Activated CD4-positive, alpha-beta memory T cell treated with anti-CD3 and anti-CD28 coated beads, Interleukin-2, amount 10 ng/mL, durations not matched to agents 7 days and 5 days (primary cell): ENCODE measurements around the gene AFG3L2. TPM values are rescaled to one million over a fixed set of nuclear protein-coding genes. Genes with fewer than 3 reads are reported as not detected.
A peak's percentile ranks its signal among the peaks of the same experiment; 100 is the strongest.
"Not testable (repeated sequence)": the region's sequence is repeated elsewhere in the genome, so short reads cannot be mapped to it uniquely, and the experiment has no call there.

ENCODE experiments used
- CTCF ChIA-PET: fragments of 350-600 bp; sonication (Branson Sonifier 250); formaldehyde crosslinking; loops from one replicate; lab custom pipeline; 2021; ENCODE audit warnings: antibody characterized with exemption, inconsistent platforms; lab: Charles Lee
- POLR2A ChIA-PET: fragments of 350-600 bp; sonication (Branson Sonifier 250); formaldehyde crosslinking; loops from one replicate; lab custom pipeline; 2021; ENCODE audit warnings: antibody characterized with exemption; lab: Charles Lee
- DNase-seq: peaks from one replicate; pipeline ENCODE4 v3.0.0-alpha.2; 2020
- H3K27ac Mint-ChIP-seq: one replicate; pipeline ENCODE4 v1.8.0; 2021; ENCODE audit warnings: mild to moderate bottlenecking, mixed read lengths
- H3K27me3 Mint-ChIP-seq: one replicate; pipeline ENCODE4 v1.8.0; 2021; ENCODE audit warnings: mixed read lengths
- H3K36me3 Mint-ChIP-seq: one replicate; pipeline ENCODE4 v1.8.0; 2021; ENCODE audit warnings: low read depth, mixed read lengths
- H3K4me1 Mint-ChIP-seq: one replicate; pipeline ENCODE4 v1.8.0; 2021; ENCODE audit warnings: mixed read lengths
- H3K4me3 Mint-ChIP-seq: one replicate; pipeline ENCODE4 v1.8.0; 2021; ENCODE audit warnings: mild to moderate bottlenecking, mixed read lengths
- H3K9me3 Mint-ChIP-seq: one replicate; pipeline ENCODE4 v1.8.0; 2021; ENCODE audit warnings: mixed read lengths
- total RNA-seq, 2 experiments: library from RNA; stranded (reverse); gene quantifications; one replicate each; pipeline ENCODE4 v1.2.3, GENCODE V29; 2021

Gene AFG3L2
- total RNA-seq, 2 experiments from 2014 or later, result 31.9 to 32.8 TPM

DNA sequence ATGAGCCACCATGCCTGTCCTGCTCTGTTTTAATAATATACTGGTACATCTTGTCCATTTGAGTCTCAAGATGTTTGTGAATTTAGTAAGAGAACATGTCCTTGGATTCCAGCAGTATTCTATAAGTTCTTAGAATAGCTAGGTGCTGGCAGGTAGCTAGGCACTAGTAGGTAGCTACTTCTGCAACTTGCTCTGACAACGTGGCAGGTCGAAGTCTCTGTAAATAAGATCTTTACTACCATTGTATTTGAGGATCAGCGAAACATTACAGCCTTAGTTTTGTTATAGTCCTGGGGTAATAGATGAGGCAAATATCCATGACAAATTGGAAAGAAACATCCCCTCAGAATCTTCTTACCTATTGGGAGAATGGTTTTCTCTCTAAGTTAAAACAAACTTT, 16.5 kb upstream of the AFG3L2 start:
- DNase-seq, result no peak
- Mint-ChIP-seq H3K27me3 (peaks cover 10% of the 10 kb centered on the region), H3K4me1 (no peaks in the 10 kb centered on the region), H3K9me3 (no peaks in the 10 kb centered on the region), H3K36me3 (no peaks in the 10 kb centered on the region), H3K27ac (no peak overlapping the region), H3K4me3 (no peak overlapping the region)
- ChIA-PET CTCF (interaction anchor here (0.6 to 2.6 kb wide), 16 partner anchors 8 to 318 kb away, joined by 3 to 25 read pairs (median 4); partner anchors contain the start of genes AFG3L2, PRELID3A and SPIRE1), POLR2A (interaction anchor here (1.4 to 1.9 kb wide), 3 partner anchors 10 to 265 kb away, joined by 3 to 8 read pairs (median 7); partner anchors contain the start of genes AFG3L2 and SPIRE1)

DNA sequence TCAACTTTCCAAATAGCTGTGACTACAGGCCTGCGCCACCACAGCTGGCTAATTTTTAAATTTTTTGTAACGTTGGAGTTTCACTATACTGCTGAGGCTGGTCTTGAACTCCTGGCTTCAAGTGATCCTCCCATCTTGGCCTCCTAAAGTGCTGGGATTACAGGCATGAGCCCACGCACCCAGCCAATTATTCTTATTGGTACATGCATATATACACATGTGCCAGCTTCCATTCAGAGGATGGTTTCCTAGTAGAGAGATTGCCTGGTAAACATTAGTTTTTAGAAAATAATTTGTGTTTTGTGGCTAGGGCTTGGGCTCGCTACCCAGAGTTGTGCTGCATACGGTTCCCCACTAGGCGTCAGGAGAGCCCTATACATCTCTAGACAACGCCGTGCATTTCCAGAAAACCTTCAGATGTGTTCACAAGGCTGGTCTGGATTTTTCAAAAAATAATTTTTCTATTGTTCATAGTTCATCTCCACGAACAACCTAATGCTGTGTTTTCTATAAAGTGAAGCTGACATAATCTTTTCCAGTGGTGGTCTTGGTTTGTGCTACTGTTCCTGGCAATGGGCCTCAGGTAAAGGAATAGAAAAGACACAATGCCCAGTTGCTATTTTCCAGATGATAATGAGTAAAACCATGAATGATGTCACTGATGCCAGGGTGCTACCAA, 14.6 kb upstream of the AFG3L2 start:
- Mint-ChIP-seq H3K27ac (no peak overlapping the region), H3K9me3 (no peaks in the 10 kb centered on the region), H3K4me3 (no peak overlapping the region), H3K36me3 (no peaks in the 10 kb centered on the region), H3K4me1 (no peaks in the 10 kb centered on the region), H3K27me3 (peaks cover 5% of the 10 kb centered on the region)
- POLR2A ChIA-PET, result interaction anchor here (0.6 to 1.9 kb wide), 4 partner anchors 15 to 267 kb away, joined by 3 to 8 read pairs (median 5); partner anchors contain the start of genes AFG3L2, PRELID3A and SPIRE1
- CTCF ChIA-PET, result interaction anchor here (0.5 to 2.7 kb wide), 23 partner anchors 10 to 413 kb away, joined by 3 to 25 read pairs (median 4); partner anchors contain the start of genes AFG3L2 and PRELID3A
- DNase-seq, result peak; percentile 59

DNA sequence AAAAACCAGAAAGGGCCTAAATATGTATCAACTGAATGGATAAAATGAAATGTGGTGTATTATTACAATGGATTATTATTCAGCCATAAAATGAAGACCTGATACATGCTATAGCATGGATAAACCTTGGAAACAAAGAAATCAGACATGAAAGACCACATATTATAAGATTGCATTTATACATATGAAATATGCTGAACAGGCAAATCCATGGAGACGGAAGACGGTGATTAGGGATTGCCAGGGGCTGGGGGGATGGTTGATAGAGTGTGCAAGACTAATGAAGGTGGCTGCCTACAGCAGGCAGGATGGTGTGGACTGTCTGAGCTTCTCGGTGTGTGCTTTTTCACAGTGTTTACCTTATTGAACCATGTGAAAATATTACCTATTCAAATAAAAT, 11.4 kb upstream of the AFG3L2 start:
- no peak overlapping the region for H3K4me3 Mint-ChIP-seq
- no peak for DNase-seq
- CTCF ChIA-PET, result no interaction called here
- no peaks in the 10 kb centered on the region for H3K4me1 Mint-ChIP-seq
- POLR2A ChIA-PET, result no interaction called here
- H3K9me3 Mint-ChIP-seq, result no peaks in the 10 kb centered on the region
- no peak overlapping the region for H3K27ac Mint-ChIP-seq
- H3K36me3 Mint-ChIP-seq, result no peaks in the 10 kb centered on the region
- H3K27me3 Mint-ChIP-seq, result peaks cover 2% of the 10 kb centered on the region

DNA sequence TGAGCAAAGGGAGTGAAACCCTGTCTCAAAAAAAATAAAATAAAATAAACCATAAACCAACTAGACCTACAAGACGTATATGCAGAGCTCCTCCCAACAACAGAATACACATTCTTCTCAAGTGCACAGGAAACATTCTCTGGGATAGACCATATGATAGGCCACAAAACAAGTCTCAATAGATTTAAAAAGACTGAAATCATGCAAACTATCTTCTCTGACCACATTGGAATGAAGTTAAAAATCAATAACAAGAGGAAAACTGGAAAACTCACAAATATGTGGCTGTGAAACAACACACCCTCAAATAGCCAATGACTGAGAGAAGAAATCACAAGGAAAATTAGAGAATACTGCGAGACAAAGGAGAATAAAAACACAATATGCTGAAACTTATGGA, 7.2 kb upstream of the AFG3L2 start:
- H3K27me3 Mint-ChIP-seq, result peaks cover 2% of the 10 kb centered on the region
- no peaks in the 10 kb centered on the region for H3K36me3 Mint-ChIP-seq
- POLR2A ChIA-PET, result no interaction called here
- H3K9me3 Mint-ChIP-seq, result no peaks in the 10 kb centered on the region
- no peak overlapping the region for H3K4me3 Mint-ChIP-seq
- no peak overlapping the region for H3K27ac Mint-ChIP-seq
- no peaks in the 10 kb centered on the region for H3K4me1 Mint-ChIP-seq
- DNase-seq, result no peak
- CTCF ChIA-PET, result interaction anchor here (1.1 to 2.6 kb wide), 2 partner anchors 9 to 24 kb away, joined by 3 to 14 read pairs; partner anchors contain the start of gene PRELID3A

DNA sequence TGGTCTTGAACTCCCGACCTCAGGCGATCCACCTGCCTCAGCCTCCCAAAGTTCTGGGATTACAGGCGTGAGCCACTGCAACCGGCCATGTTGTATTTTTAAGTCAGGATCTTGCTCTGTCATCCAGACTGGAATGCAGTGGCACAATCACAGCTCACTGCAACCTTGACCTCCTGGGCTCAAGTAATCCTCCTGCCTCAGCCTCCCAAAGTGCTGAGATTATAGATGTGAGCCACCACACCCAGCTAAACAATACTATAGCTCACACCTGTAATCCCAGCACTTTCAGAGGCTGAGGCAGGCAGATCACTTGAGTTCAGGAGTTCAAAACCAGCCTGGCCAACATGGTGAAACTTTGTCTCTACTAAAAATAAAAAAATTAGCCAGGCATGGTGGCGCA, 6.7 kb upstream of the AFG3L2 start:
- H3K9me3 Mint-ChIP-seq, POLR2A ChIA-PET, H3K4me3 Mint-ChIP-seq, H3K4me1 Mint-ChIP-seq, DNase-seq, H3K36me3 Mint-ChIP-seq, H3K27me3 Mint-ChIP-seq, H3K27ac Mint-ChIP-seq: not testable (repeated sequence)
- CTCF ChIA-PET, result interaction anchor here (1.1 to 2.6 kb wide), 2 partner anchors 10 to 24 kb away, joined by 3 to 14 read pairs; partner anchors contain the start of gene PRELID3A

DNA sequence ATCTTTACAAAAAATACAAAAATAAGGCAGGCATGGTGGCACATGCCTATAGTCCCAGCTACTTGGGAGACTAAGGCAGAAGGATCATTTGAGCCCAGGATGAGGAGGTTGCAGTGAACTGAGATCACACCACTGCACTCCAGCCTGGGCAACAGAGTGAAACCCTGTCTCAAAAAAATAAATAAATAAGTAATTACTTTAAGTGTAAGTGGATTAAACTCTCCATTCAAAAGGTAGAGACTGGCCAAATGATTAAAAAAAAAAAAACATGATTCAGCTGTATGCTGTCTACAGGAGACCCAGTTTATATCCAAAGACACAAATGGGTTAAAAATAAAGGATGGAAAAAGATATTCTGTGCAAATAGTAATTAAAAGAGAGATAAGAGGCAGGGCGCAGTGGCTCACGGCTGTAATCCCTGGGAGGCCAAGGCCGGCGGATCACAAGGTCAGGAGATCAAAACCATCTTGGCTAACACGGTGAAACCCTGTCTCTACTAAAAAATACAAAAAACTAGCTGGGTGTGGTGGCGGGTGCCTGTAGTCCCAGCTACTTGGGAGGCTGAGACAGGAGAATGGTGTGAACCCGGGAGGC, 5.3 kb upstream of the AFG3L2 start:
- H3K9me3 Mint-ChIP-seq, DNase-seq, POLR2A ChIA-PET, H3K27ac Mint-ChIP-seq, H3K36me3 Mint-ChIP-seq, H3K27me3 Mint-ChIP-seq, H3K4me3 Mint-ChIP-seq, H3K4me1 Mint-ChIP-seq: not testable (repeated sequence)
- CTCF ChIA-PET, result interaction anchor here (0.7 to 2.6 kb wide), 2 partner anchors 11 to 319 kb away, joined by 3 to 14 read pairs; no protein-coding TSS in a partner anchor

DNA sequence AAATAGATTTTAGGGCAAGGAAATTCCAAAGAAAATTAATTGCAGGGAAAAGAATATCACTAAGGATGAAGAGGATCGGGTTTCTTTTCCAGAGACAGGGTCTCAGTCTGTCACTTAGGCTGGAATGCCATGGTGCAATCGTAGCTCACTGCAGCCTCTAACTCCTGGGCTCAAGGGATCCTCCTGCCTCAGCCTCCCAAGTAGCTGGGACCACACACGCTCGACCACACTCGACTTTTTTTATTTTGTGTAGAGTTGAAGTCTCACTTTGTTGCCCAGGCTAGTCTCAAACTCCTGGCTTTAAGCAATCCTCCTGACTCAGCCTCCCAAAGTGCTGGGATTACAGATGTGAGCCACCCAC, 1.2 kb upstream of the AFG3L2 start:
- H3K9me3 Mint-ChIP-seq, DNase-seq, H3K27me3 Mint-ChIP-seq: not testable (repeated sequence)
- Mint-ChIP-seq H3K4me1 (peaks cover 37% of the 10 kb centered on the region), H3K27ac (peak overlapping the region; percentile 69), H3K36me3 (peaks cover 14% of the 10 kb centered on the region), H3K4me3 (peak overlapping the region; percentile 81)
- CTCF ChIA-PET, result interaction anchor here (1.0 to 1.2 kb wide), 3 partner anchors 12 to 570 kb away, joined by 3 to 5 read pairs (median 3); partner anchors contain the start of gene SEH1L
- POLR2A ChIA-PET, result interaction anchor here (0.9 to 3.3 kb wide), 4 partner anchors 30 to 506 kb away, joined by 3 to 34 read pairs (median 14); partner anchors contain the start of genes CEP76, PRELID3A, PSMG2 and PTPN2

DNA sequence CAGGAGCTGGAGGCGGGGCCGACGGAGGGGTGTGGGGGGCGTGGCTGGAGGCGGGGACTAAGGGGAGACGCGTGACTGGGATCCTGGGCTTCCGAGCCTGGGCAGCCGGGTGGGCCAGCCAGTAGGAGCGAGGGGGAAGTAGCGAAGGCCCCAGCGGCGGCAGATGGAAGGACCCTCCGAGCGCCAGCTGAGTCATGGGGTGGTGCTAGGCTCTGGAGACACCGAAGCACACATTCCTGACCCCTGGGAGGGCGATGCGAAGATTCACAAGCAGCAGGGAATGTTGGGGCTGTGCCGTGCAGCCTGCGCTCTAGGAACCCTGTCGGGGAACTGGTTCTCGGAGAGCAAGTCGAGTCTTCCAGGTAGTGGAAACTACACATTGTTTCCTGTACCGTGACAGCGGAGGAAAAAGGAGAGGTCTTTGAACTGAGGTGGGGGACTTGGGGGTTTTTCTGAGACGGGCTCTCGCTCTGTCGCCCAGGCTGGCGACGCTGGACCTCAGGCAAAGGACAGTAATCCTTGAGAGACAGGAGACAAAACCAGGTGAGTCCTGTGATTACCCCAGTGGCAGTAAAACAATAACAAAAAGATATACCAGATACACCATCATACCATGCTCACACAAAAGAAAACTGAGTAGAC, 650 bp upstream of the AFG3L2 start:
- Mint-ChIP-seq H3K4me3 (peak overlapping the region; percentile 81), H3K27ac (peak overlapping the region; percentile 69), H3K27me3 (peaks cover 2% of the 10 kb centered on the region), H3K9me3 (no peaks in the 10 kb centered on the region), H3K36me3 (peaks cover 18% of the 10 kb centered on the region), H3K4me1 (peaks cover 42% of the 10 kb centered on the region)
- POLR2A ChIA-PET, result interaction anchor here (0.6 to 3.3 kb wide), 26 partner anchors 7 to 571 kb away, joined by 3 to 34 read pairs (median 4); partner anchors contain the start of genes CEP76, CHMP1B, IMPA2 and PRELID3A
- CTCF ChIA-PET, result interaction anchor here (0.6 to 1.4 kb wide), 14 partner anchors 12 to 571 kb away, joined by 3 to 7 read pairs (median 3); partner anchors contain the start of genes CEP76, PRELID3A, PSMG2 and SEH1L
- no peak for DNase-seq

DNA sequence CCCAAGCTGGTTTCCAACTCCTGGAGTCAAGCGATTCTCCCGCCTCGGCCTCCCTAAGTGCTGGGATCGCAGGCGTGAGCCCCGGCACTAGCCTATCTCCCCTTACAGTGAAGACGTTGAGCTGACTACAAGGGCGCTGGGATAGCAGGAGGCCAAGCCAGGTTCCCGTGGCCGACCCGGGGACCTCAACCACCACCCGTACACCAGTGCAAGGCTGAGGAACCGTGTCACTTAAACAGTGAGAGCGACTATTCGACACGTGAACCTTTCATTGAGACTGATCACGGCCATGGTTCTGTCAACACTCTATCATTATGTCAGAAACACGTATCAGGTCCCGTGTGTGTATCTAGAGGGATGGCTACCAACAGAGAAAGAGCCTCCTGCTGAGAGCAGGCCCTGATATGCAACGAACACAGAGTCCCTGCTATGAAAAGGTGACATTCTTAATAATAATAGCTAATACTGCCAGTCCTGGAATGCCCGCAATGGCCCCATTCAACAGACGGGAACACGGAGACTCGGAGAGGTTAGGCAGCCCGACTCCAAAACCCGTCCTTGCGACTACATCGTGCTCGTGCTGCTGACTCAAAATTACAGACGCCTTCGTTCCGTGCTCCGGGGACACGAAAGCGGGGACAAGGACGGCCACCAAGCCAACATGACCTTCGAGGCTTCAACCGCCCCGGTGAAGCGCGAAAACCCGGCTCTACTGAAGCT, 833 bp downstream of the AFG3L2 start:
- ChIA-PET CTCF (interaction anchor here (0.7 to 1.4 kb wide), 5 partner anchors 13 to 61 kb away, joined by 3 to 7 read pairs (median 3); partner anchors contain the start of gene PRELID3A), POLR2A (interaction anchor here (0.6 to 3.3 kb wide), 23 partner anchors 9 to 572 kb away, joined by 3 to 34 read pairs (median 5); partner anchors contain the start of genes CEP76, IMPA2, PRELID3A and PSMG2)
- H3K4me3 Mint-ChIP-seq, result peak overlapping the region; percentile 91
- peaks cover 2% of the 10 kb centered on the region for H3K27me3 Mint-ChIP-seq
- H3K36me3 Mint-ChIP-seq, result peaks cover 21% of the 10 kb centered on the region
- peak overlapping the region; percentile 91 for H3K27ac Mint-ChIP-seq
- H3K4me1 Mint-ChIP-seq, result peaks cover 54% of the 10 kb centered on the region
- H3K9me3 Mint-ChIP-seq, result no peaks in the 10 kb centered on the region
- peak; percentile 27 for DNase-seq

DNA sequence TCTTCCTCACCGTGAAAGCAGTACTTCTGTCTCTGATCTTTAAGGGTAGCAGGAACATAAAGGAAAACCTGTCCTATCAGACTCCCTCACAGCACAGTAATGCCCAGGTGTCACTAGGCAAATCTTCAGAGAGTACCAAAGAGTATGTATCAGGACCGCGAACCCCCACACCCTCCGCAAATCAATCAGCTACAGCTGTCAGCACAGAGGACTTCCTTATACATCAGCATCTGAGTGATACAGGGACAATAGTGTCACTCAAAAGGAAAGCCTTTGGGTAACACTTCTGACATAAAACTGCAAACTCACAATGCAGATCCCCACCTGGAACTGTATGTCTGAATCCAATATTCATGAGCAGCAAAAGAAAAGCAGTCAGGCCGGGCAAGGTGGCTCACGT, 2.6 kb downstream of the AFG3L2 start:
- CTCF ChIA-PET, result interaction anchor here (0.7 kb wide), 1 partner anchor 46 kb away, joined by 4 read pairs; no protein-coding TSS in a partner anchor
- peaks cover 26% of the 10 kb centered on the region for H3K36me3 Mint-ChIP-seq
- peaks cover 54% of the 10 kb centered on the region for H3K4me1 Mint-ChIP-seq
- no peak overlapping the region for H3K27ac Mint-ChIP-seq
- H3K4me3 Mint-ChIP-seq, result peak overlapping the region; percentile 30
- H3K27me3 Mint-ChIP-seq, result peaks cover 2% of the 10 kb centered on the region
- no peaks in the 10 kb centered on the region for H3K9me3 Mint-ChIP-seq
- POLR2A ChIA-PET, result no interaction called here
- no peak for DNase-seq

DNA sequence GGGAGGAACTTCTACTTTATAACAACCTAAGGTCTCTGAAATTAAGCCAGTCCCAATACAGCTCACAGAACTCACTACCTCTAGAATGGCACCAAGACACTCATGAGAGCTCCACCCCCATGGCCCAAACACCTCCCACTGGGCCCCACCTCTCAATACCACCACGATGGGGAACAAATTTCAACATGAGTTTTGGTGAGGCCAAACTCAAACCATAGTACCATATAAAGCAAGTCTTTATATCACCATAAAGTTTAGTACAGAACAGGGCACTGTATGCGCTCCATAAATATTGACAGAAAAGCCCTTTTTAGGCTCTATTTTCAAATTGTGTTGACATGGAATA, 3.3 kb downstream of the AFG3L2 start:
- CTCF ChIA-PET, result interaction anchor here (1.0 kb wide), 1 partner anchor 45 kb away, joined by 4 read pairs; no protein-coding TSS in a partner anchor
- no peak overlapping the region for H3K4me3 Mint-ChIP-seq

More for the DNA sequence above, 3.3 kb downstream of the AFG3L2 start:
- no peak for DNase-seq
- Mint-ChIP-seq H3K36me3 (peaks cover 32% of the 10 kb centered on the region), H3K9me3 (no peaks in the 10 kb centered on the region), H3K27me3 (no peaks in the 10 kb centered on the region), H3K27ac (no peak overlapping the region), H3K4me1 (peaks cover 54% of the 10 kb centered on the region)
- POLR2A ChIA-PET, result interaction anchor here (1.1 kb wide), 1 partner anchor 34 kb away, joined by 4 read pairs; the partner anchor contains the start of gene PRELID3A
